22Rv1 (cell line): ENCODE measurements around the gene NPFF.

ENCODE experiments used
- CTCF ChIP-seq: fragments of 450-650 bp; IDR thresholded peaks from 2 replicates; pipeline ENCODE4 v1.5.1; 2017; ENCODE audit warnings: mild to moderate bottlenecking
- ZFX ChIP-seq: fragments of 450-650 bp; IDR thresholded peaks from 2 replicates; pipeline ENCODE4 v1.6.1; 2017; ENCODE audit warnings: antibody characterized with exemption, borderline replicate concordance

GRCh38 chr12:53493610-53494391, 13.5 kb downstream of the NPFF start:
- no peak for TF ChIP-seq CTCF
- no peak for TF ChIP-seq ZFX
